GM18508 (cell line): Measurements from ENCODE around the gene TECPR2.
"Not testable (repeated sequence)": the region's sequence is repeated elsewhere in the genome, so short reads cannot be mapped to it uniquely, and the experiment has no call there.

Experiments
- ATAC-seq: cut with Tn5 transposase; IDR thresholded peaks from one replicate; pipeline ENCODE4 v1.9.1; 2021; ENCODE audit warnings: moderate number of reproducible peaks; ENCODE audit not compliant: insufficient read depth, unreplicated experiment

The TECPR2 gene

DNA sequence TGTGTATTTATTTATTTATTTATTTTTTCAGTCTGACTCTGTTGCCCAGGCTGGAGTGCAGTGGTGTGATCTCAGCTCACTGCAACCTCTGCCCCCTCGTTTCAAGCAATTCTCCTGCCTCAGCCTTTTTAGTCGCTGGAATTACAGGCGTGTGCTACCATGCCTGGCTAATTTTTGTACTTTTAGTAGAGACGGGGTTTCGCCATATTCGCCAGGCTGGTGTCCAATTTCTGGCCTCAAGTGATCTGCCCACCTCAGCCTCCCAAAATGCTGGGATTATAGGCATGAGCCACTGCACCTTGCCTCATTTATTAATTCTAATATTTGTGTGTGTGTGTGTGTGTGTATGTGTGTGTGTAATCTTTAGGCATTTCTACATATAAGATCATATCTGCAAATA lies 33.4 kb upstream of the TECPR2 start:
- not testable (repeated sequence) for ATAC-seq

DNA sequence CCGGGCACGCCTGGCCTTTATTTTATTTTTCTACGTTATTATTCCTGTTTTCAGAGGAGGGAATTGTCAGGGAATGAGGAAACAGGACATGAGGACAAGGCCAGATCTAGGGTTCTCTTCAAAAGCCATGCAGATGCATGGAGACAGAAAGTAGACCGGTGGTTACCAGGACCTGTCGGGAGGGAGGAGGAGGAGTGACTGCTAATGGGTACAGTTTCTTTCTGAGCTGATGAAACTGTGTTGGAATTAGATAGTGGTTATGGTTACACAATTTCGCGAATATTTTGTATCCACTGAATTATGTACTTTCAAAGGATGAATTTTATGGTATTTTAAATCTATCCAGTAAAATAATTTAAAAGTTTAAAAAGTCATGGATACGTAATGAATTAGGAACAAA lies 31.9 kb upstream of the TECPR2 start:
- no peak for ATAC-seq

DNA sequence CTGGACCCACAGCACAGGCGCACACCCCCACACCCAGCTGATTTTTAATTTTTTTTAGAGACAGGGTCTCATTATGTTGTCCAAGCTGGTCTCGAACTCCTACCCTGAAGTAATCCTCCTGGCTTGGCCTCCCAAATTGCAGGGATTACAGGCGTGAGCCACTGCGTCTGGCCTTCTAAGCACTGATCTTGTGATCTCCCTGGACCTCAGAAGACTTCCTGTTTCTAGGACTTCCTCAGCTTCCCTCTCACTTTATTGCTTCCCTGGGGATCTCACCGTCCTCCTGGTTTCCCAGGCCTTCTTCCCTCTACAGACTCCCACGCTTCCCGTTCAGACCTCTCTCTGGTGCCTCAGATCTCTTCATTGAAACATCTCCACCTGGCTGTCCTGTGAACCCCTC lies 29.4 kb upstream of the TECPR2 start:
- ATAC-seq = no peak

DNA sequence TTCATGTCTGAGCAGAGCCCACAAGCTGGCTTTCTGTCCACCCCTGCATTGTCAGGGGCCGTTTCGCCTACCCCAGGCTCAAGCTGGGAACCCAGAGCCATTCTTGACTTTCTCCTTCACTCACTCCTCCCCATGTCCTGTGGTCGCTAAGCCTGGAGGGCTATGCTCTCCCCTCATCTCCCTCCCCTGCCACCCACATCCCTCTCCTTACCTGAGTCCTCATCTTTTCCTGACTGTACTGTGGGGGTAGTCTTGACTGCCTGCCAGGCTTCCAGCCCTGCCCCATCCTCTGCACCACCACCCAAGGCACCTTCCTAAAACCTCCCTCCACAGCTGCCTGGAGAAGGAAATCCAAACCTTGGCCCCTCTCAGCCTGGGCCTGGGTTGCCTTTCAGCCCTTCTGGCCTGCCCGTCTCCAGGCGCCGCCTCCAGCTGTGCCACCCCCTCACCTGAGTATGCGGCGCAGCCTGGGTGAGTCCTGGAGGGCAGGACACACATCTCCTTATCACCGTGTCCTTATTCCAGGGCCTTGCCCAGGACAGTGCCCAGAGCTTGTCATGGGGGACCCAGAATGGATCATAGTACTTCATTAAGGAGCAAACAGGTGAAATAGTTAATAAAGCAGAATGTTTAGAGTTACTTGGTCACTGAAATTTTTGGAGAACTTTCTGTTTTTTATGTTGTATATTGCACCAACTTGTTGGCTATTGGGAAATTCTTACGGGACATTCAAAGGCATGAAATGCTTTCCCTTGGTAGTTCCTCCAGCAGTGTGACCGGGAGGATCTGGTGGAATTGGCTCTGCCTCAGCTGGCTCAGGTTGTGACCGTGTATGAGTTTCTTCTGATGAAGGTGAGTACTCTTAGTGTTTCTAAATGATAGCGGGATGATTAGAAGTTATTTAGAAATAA lies 28.7 kb upstream of the TECPR2 start:
- ATAC-seq = no peak

DNA sequence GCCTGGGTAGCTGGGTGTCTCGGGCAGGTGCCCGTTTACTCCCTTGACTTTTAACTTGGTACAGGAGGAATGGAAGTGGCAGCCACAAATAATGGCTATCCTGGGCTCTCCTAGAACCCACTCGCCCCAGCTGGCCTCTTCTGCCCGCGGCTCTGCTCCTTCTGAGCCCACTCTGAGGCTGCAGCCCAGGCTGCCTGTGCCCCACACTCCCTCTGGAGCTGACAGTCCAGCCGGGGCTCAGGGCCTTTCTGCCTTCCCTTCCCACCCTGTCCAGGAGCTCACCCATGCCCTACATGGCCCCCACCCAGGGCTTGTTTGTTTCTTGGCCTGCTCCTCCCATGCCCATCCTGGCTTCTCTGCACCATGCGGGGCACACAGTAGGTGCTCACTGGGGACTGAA lies 27.6 kb upstream of the TECPR2 start:
- ATAC-seq = no peak

- ATAC-seq = no peak
Observed at GRCh38 chr14:102338724-102339123, 24.0 kb upstream of the TECPR2 start.

GRCh38 chr14:102341566-102341965 lies 21.2 kb upstream of the TECPR2 start:
- ATAC-seq = no peak

- ATAC-seq = no peak
Observed at GRCh38 chr14:102342238-102342637, 20.5 kb upstream of the TECPR2 start.

DNA sequence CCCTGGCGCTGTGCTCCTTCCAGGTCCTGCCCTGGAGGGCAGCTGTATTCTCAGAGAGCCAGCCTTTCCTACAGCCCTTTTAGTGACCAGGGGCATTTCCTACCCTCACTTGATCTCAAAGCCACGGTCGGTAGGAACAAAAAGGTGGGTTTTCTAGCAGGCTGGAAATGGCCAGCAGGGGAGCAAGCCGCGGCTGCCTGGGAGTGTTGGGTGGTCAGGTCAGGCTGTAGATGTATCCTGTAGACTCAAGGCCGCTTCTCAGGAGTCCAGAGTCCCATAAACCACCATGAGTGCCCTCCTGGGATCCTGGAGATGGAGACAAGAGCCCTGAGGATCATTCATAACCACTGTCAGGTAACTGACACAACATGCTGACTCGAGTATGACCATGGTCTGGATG lies 18.7 kb upstream of the TECPR2 start:
- ATAC-seq = no peak

- no peak for ATAC-seq
Observed at GRCh38 chr14:102344485-102344884, 18.3 kb upstream of the TECPR2 start.

GRCh38 chr14:102345232-102345631 lies 17.5 kb upstream of the TECPR2 start:
- no peak for ATAC-seq

DNA sequence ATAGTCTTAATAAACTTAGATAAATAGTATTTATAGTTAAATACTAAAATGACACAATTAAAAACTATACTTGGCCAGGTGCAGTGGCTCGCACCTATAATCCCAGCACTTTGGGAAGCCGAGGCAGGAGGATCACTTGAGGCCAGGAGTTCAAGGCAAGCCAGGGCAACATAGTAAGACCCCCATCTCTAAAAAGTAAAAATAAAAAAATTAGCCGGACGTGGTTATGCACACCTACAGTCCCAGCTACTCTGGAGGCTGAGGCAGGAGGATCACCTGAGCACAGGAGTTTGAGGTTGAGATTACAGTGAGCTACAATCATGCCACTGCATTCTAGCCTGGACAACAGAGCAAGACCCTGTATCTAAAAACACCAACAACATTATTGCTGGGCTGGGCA lies 16.1 kb upstream of the TECPR2 start:
- ATAC-seq = no peak

DNA sequence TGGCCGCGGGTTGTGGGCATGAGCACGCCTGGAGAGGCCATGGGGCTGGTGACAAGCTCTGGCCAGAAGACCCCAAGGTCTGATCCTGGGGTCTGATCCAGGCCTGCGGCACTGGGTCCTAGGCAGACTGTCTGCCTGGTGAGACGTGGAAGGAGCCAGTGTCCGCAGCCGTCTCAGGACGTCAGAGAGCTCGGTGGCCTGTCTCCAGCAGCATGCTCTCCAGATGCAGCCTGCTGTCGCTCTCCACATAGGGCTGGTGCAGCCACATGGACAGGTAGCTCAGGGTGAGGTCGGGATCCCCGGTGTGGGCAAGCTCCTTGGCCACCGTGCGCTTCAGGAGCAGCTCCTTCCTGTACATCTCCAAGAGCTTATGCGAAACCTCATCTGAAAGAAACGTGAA lies 14.4 kb upstream of the TECPR2 start:
- ATAC-seq = no peak

DNA sequence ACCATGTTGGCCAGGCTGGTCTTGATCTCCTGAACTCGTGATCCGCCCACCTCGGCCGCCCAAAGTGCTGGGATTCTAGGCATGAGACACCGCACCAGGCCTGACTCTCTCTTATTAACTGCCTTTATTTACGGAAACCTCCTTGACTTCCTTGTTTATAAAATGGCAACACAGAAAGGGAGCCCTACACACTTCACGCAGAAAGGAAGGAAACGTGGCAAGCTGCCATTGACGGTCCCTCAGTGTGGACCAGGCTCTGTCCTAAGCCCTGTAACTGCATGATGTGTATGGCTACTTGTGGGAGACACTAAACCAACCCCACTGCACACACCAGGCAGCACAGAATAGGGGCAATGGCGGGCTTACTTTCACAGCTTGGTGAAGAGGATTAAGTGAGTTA lies 11.7 kb upstream of the TECPR2 start:
- ATAC-seq = no peak

DNA sequence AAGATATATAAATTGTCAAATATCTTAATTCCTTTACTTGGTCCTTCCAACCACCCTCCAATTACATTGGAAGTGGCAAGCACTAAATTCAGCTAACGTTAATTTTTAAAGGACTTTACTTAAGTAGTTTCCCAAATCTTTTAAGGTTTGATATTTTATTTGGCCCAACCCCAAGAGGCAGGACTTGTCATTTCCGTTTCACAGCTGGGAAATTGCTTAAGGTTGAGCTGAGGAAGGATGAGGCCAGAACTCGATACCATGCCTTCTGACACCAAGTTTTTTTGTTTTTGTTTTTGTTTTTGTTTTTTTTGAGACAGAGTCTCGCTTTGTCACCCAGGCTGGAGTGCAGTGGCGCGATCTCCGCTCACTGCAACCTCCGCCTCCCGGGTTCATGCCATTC lies 11.1 kb upstream of the TECPR2 start:
- not testable (repeated sequence) for ATAC-seq

DNA sequence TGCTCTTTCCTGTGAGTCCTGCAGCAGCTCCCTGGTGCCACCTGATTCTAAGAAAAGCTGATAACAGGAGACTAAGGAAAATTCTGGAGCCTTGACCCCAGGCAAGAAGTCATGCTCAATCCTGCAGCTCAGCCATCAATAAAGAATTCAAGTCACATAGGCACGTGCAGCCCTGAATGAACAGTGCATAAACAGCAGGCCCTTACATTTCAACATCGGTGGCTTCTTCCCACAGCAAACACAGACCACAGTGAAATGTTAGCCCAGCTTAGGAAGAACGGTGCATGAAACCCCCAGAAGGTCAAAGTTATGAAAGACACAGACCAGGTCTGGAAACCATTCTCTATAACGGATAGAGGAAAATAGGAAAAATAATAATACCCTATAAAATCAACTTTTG lies 10.5 kb upstream of the TECPR2 start:
- no peak for ATAC-seq

DNA sequence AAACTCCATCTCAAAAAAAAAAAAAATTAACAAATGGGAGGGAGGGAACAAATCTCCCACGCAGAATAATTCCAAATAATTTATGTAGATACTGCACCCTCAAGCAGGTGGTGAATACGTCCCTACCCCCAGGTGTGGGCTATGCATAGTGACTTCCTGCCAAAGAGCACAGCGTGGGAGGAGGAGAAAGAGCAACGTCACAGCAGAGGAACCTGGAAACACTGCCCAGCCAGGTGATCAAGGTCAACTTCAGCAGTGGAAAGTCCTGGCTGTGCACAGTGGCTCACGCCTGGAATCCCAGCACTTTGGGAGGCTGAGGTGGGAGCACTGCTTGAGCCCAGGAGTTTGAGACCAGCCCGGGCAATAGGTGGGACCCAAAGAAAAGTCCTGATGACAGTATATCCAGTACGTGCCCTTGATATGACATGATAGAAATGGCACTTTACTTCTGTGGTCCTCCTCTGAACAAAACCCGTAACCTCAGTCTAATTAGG lies 9.6 kb upstream of the TECPR2 start:
- ATAC-seq = no peak

DNA sequence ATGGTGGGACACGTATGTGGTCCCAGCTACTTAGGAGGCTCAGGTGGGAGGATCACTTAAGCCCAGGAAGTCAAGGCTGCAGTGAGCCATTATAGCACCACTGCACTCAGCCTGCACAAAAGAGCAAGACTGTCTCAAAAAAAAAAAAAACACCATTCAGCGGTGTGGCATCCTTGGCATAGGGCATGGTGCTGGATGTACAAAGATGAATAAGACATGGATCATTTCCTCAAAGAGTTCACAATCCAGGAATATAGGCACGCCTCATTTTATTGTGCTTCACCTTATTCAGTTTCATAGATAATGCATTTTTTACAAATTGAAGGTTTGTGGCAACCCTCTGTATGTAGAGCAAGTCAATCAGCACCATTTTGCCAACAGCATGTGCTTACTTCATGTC lies 6.5 kb upstream of the TECPR2 start:
- ATAC-seq = no peak

- no peak for ATAC-seq
Observed at GRCh38 chr14:102359341-102359740, 3.4 kb upstream of the TECPR2 start.

DNA sequence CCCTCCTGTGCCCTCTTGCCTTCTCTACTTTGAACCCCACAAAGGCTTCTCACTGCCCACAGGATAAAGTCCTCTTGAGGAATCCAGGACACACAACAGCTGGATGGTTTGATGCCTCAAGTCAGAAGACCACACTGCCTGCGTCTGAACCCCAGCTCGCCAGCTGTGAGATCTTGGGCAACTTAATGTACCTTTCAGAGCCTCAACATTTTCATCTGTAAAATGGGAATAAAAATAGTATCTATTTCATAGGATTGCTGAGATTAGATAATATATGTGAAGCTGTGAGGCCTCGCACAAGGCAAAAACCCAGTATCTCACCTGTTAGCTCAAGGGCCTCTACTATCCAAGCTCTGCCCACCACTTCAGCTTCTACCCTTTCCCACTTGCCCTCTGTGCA lies 2.4 kb upstream of the TECPR2 start:
- ATAC-seq = no peak

DNA sequence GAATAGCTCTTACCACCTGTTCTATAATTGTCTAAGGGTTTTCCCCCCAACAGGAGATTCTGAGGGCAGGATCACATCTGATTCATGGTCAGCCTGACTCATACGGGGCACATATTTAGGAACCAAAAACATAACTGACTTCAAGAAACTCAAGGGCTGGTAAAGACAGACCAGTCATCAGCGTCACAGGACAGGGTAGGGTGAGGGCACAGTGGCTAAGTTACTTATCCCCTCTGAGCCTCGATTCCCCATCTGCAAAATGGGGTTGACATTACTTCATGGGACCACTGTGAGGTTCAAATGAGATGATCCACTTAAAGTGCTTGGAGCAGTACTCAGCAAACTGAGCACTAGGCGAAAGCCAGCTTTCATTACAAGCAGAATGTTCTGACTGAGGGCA lies 657 bp upstream of the TECPR2 start:
- no peak for ATAC-seq
